ENCODE data around the gene CEP76. TPM values are rescaled to one million over a fixed set of nuclear protein-coding genes. Genes with fewer than 3 reads are reported as not detected.
A peak's percentile ranks its signal among the peaks of the same experiment; 100 is the strongest.

CEP76 gene
- total RNA-seq, 1 experiment from 2014 or later = 13.5 TPM

GRCh38 chr18:12659904-12660605 is 42.5 kb downstream of the CEP76 start:
- Histone ChIP-seq H3K9me2 (ENCODE audit: insufficient read depth) (no peaks in the 10 kb centered on the region), H3K4me1 (ENCODE audit: control insufficient read depth in 1 of 2, insufficient read depth in 2 of 2, low read length in 2 of 2) (peaks cover 5 to 27% of the 10 kb centered on the region in 2 experiments; a peak in 3 of 4 replicates), H4K20me1 (ENCODE audit: insufficient read depth) (0 out of 2 replicates have a peak, but pooled peaks cover 3% of the 10 kb centered on the region), H3K9ac (ENCODE audit: low read length) (no peak overlapping the region), H3K79me2 (ENCODE audit: insufficient read depth, low read length) (peaks cover 19% of the 10 kb centered on the region), H3K27ac (ENCODE audit: low read depth, low read length) (no peak overlapping the region; the same call in 1 of the 2 replicates), H3K4me2 (ENCODE audit: low read length) (no peak overlapping the region), H2AFZ (ENCODE audit: low read depth, low read length, poor library complexity, severe bottlenecking) (no peak overlapping the region), H3K9me3 (ENCODE audit: control insufficient read depth in 1 of 2, insufficient read depth in 1 of 2, low read depth in 1 of 2, low read length in 2 of 2) (no peaks in the 10 kb centered on the region), H3K4me3 (replicated peaks in 1 of 2; ENCODE audit: low read depth in 1 of 2, low read length in 2 of 2) (no peak overlapping the region), H3K36me3 (ENCODE audit: control insufficient read depth in 1 of 2, insufficient read depth in 2 of 2, low read length in 2 of 2) (no peaks in the 10 kb centered on the region), H3K27me3 (ENCODE audit: insufficient read depth, low read length) (no peaks in the 10 kb centered on the region)
- no TSS peak for BruUV-seq (replicated peaks)
- CTCF ChIA-PET = interaction anchor here (0.7 to 2.9 kb wide), 7 partner anchors 19 to 332 kb away, joined by 3 to 26 read pairs (median 6); no protein-coding TSS in a partner anchor
- intact Hi-C loops (cut with micrococcal nuclease) = loop anchor here (1.0 to 5.0 kb wide), 5 partner anchors 119 to 378 kb away; no protein-coding TSS in a partner anchor
- TF ChIP-seq RAD21 (IDR thresholded peaks at IDR 0.05; ENCODE audit: low read depth) = peak; percentile 90
- TF ChIP-seq POLR2A (IDR thresholded peaks at IDR 0.05; ENCODE audit: borderline replicate concordance, extremely low read depth, insufficient read depth, insufficient read length) = no peak
- TF ChIP-seq CTCF (IDR thresholded peaks at IDR 0.05 in 2 of 3, conservative IDR thresholded peaks at IDR 0.05 in 1 of 3; ENCODE audit: borderline replicate concordance in 1 of 3, insufficient read depth in 1 of 3, low read depth in 2 of 3, low read length in 2 of 3) = peak; percentile 81 to 94 (median 83)
- RAD21 ChIA-PET (ENCODE audit: low non-redundant PET in 1 of 2, low total read pairs in 2 of 2, uncharacterized antibody in 2 of 2, unreplicated experiment in 2 of 2) = no interaction called here
- ATAC-seq (0 out of 2 replicates have a peak, but pooled peaks have one; percentile 21), DNase-seq (ENCODE audit: low read depth, low spot score) (peak; percentile 48)
- POLR2A ChIA-PET = no interaction called here
